ENCODE data around the gene BAK1.
"Not testable (repeated sequence)": the region's sequence is repeated elsewhere in the genome, so short reads cannot be mapped to it uniquely, and the experiment has no call there.

Gene BAK1

DNA sequence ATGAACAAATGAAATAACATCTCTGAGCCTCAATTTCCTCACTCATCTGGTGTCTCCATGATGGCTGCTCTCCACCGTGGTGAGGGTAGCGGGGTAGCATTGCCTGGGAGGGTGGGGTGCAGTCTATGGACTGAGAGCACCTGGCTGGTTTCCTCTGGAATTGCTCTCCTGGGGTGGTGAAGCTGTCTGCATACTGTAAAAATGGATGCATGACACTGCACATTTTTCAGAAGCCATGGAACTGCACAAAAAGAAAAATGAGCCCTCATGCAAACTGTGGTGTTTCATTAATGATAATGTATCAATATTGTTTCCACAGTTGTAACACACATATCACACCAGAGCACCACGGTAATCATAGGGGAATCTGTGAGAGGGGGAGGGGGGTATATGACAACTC, 28.9 kb upstream of the BAK1 start:
- no peak for DNase-seq (ENCODE audit: low read depth in 4 of 4, low spot score in 1 of 4)

DNA sequence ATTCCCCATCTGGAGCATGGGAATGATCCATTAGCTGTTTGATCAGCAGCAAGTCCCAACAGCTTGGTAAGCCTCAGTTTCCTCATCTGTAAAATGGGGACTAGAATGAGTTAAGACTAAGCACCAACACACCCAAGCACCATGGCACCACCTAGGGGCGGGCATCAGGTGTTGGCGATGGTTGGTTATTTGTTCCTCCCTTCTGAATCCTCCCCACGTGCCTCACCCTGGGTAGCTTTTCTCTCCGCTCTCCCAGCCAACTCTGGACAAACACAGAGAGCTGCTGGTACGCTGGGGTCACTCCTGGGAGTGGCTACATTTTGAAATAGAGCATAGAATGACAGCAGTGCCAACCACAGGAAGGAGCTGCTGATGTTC, 27.7 kb upstream of the BAK1 start:
- no peak for DNase-seq (ENCODE audit: low read depth in 4 of 4, low spot score in 1 of 4)

DNA sequence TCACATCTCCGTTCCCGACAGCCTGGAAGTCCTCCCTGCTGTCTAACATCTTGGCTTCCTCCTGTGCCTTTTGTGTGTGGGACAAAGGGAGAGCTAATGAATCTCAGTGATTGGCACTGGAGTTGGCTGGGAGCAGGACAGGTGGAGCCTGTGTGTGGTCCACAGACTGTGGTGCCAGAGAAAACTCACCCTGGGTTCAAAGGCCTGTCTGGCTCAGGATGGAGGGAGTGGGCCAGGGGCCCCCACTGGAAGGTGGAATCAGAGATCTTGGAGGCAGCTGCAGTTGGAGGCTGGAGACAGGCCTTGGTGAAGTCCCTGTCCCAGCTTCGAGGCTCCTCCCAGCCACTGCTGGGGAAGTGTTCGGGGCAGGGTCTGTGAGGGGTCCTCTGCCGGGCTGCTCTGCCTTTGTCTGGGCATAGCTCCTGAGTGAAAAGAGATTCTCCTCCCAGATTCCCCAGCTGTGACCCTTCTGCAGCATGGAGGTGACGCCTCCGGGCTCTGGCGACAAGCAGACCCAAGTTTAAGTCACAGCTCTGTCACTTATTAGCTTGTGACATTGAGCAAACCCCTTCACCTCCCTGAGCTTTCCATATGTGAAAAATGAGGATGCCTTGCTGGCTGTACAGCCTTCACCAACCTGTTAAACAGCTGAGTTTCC, 27.2 kb upstream of the BAK1 start:
- no peak for DNase-seq (ENCODE audit: low read depth in 4 of 4, low spot score in 1 of 4)

DNA sequence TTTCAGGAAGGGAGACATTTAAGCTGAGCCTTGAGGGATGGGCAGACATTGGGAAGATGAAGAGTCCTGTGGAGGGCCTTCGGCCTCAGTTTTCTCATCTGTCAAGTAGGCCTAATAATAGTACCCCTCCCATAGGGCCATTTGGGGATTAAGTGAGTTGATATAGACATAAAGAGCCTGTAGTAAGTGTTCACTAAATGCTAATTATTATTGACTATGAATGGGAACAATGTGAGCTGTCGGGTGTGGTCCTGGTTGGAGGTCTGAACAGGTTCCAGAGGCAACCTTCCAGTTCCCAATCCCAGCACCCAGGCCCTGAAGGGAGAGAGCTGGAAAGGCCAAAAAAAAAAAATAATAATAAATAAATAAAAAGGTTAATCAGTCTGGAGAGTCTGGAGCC, 26.6 kb upstream of the BAK1 start:
- no peak for DNase-seq (ENCODE audit: low read depth in 4 of 4, low spot score in 1 of 4)

DNA sequence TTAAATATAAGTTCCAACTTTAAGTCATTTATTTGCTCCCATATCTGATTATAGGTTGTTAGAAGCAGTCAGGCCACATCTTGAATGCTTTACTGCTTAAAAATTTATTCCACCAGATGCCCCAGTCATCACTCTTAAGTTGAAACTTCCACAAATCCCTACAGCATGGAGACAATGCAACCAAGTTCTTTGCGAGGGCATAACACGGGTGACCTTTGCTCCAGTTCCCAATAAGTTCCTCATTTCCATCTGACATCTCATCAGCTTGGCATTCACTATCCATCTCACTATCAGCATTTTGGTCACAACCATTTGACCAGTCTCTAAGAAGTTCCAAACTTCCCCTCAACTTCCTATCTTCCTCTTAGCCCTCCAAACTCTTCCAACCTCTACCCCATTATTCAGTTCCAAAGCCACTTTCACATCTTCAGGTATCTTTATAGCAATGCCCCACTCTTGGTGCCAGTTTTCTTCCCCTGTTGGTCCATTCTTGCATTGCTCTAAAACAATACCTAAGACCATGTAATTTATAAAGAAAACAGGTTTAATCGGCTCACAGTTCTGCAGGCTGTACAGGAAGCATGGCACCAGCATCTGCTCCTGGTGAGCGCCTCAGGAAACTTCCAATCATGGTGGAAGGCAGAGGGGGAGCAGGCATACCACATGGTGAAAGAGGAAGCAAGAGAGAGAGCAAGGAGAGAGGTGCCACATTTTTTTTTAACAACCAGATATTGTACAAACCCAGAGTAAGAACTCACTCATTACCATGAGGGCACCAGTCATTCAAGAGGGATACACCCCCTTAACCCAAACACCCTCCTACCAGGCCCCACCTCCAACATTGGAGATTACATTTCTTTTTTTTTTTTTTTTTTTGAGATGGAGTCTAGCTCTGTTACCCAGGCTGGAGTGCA, 25.1 kb upstream of the BAK1 start:
- DNase-seq (ENCODE audit: low read depth in 4 of 4, low spot score in 1 of 4): no peak

DNA sequence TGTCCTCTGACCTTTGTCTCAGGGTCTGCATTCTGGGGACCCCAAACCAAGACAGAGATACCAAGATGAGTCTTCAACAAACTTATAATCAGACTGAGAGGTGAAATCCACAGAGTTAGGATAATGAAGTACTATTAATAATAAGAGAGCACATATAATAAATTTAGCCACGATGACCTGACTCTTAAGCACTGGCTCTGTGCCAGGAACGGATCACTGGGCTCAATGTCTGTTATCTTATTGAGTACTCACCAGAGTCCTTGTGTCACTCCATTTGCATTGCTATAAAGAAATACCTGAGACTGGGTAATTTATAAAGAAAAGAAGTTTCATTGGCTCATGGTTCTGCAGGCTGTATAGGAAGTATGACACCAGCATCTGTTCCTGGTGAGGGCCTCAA, 22.1 kb upstream of the BAK1 start:
- no peak for DNase-seq (ENCODE audit: low read depth in 4 of 4, low spot score in 1 of 4)

DNA sequence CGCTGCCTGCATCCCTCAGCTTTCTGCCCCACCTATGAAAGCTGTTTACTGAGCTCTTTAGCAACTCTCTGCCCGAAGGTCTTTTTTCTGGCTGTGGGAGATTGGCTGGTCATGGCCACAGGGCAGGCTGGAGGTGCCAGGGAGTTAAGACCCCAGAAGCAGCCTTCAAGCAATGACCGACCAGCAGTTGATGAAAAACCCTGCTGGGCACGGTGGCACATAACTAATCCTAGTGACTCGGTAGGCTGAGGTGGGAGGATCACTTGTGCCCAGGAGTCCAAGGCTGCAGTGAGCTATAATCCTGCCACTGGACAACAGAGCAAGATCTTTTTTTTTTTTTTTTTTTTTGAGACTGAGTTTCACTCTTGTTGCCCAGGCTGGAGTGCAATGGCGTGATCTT, 20.7 kb upstream of the BAK1 start:
- DNase-seq (ENCODE audit: low read depth in 4 of 4, low spot score in 1 of 4): no peak

DNA sequence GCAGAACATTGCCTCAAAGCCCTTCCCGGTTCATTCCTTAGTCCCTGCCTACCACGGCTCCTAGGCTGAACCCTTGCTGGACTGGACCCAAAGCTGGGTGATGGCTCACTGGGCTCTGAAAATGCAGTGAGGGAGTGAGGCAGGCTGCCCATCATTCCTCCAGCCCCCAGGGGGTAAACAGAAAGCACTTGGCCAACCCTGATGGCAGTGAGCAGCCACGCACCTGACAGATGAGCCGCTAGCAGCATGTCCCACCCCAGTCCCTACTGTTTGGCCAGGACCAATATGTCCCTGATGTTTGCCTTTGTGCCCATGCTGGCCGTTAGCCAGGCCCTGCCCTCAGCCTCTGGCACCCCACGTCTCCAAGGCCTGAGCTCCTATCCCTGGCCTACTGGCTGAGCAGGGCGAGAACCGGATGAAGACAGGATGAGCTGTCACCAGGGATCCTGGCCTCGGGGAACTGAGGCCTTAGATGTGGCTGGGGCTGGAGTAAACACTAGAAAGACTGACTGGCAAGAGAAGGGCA, 19.4 kb upstream of the BAK1 start:
- DNase-seq (ENCODE audit: low read depth in 4 of 4, low spot score in 1 of 4): no peak

DNA sequence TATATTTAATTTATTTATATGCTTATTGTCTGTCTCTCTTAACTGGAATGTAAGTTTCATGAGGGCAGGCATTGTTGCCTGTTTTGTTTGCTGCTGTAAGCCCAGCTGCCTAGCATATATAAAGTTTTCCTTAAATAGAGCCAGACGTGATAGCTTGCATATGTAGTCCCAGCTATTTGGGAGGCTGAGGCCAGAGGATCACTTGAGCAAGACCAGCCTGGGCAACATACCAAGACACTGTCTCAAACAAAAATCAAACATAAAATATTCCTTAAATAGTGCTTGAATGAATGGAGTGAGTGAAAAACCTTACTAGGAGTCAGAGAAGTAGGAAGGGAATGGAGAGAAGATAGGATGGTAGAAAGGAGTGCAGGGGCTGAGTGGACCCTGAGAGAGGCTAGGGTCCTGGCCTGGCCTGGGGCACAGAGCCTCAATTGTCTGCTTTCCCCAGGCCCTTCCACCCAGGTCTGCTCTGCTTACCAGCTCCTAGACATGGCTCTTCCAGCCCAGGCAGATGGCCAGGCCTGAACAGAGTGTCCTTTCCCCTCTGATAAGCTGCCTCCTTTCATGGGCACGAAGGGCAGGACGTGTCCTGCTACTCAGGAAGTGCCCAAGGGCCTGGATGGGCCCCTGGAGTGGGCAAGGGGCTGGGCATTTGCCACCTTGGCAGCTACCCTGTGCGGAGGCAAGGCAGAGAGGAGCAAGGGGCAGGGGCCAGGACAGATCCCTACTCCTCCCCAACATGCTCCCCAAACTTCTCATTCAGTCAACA, 17.7 kb upstream of the BAK1 start:
- DNase-seq (ENCODE audit: low read depth in 4 of 4, low spot score in 1 of 4): no peak

DNA sequence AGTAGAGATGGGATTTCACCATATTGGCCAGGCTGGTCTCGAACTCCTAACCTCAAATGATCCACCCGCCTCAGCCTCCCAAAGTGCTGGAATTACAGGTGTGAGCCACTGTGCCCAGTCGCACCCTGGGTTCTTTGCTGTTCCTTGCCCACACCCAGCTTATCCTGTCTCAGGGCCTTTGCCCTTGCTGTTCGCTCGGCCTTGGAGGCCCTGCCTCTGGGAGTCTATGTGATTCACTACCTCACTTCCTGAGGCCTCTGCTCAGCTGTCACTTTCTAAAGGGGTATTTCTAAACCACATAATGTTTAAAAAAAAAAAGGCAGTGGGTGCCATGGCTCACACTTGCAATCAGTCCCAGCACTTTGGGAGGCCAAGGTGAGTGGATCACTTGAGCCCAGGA, 16.8 kb upstream of the BAK1 start:
- not testable (repeated sequence) for DNase-seq (ENCODE audit: low read depth in 4 of 4, low spot score in 1 of 4)

DNA sequence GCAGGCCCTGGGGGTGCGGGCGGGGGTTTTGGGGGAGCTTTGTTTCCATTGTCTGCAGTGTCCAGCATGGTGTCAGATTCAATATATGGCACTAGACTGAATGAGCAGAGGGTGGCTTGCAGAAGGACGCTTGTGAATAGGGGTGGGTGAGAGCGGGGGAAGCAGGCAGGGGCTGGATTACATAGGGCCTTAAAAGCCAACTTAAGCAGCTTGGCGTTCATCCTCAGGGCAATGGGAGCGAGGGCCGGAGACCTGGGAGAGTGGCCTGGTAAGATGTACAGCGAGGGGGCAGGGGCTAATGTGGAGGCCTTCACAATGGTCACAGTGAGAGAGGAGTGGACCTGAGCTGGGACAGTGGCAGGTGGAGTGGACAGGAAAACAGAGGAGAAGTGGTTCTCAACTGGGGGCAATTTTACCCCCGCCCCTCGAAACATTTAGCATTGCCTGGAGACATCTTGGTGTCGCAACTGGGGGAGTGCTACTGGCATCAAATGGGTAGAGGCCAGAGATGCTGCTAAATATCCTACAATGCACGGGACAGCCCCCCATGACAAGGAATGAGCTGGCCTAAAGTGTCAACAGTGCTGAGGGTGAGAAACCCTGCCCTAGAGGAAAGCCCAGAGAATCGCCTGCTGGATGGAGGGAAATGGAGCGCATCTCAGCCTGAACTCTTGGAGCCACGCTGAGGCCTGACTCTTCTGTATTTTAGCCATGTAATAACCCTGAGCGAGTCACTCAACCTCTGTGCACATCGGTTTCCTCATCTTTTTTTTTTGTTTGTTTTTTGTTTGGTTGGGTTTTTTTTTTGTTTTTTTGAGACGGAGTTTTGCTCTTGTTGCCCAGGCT, 15.1 kb upstream of the BAK1 start:
- no peak for DNase-seq (ENCODE audit: low read depth in 4 of 4, low spot score in 1 of 4)

DNA sequence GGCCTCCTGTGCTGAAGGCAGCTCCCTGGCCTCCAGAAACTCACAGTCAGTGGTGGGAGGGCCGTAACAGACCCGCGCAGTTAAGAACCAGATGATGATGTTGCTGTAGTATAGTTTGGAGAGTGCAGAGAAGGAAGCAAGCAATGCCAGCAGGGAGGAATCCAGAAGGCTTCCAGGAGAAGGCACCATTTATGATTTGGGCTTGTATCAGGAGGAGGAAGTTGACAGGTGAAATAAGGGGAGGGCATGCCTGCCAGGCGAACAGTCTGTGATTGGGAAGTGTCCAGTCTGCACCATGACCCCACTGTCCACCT, 13.3 kb upstream of the BAK1 start:
- DNase-seq (ENCODE audit: low read depth in 4 of 4, low spot score in 1 of 4): no peak

DNA sequence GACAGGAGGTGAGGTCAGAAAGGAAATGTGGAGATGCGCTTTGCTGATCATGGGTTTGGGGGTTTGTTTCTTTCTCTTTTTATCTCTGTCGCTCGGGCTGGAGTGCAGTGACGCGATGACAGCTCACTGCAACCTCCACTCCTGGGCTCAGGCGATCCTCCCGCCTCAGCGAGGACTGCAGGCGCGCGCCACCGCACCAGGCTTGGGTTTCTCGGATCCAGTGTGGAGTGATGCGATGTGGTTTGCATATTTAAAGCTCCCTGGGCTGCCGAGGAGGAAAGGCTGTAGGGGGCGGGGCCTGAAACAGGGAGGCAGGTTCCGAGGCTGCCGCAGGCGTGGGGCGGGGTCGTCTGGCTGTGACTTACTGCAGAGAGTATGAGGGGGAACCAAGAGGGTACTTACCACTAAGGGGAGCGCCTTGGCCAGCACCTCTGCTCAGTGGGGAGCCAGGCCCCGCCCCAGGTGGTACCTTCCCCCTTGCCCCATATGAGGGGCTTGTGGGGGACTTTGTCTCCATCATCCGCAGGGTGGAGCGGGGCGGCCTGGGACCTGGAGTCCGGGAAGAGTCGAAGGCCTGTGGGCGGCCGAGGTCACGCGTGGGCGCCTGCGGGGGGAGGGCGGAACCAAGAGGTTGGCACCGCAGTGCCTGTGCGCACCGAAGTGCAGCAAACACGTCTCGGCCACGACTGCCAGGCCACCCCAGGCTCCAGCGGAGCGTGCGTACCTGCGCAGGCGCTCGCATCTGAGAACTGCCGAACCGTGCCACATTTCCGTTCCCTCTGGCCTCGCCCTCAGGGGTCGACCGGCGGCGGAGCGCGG, 12.7 kb upstream of the BAK1 start:
- no peak for DNase-seq (ENCODE audit: low read depth in 4 of 4, low spot score in 1 of 4)

DNA sequence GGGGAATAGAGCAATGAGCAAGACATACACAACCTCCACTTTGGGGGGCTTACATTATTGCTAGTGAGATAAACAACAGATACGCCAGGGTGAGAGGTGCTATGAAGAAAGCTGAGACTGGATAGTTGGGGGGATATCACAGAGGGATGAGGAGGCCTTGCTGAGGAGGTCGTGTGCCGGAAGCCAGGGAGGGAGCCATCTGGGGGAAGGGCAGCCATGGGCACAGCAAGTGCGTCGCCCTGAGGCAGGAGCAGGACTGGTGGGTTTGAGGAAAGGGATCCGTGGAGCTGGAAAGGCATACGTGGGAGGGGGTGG, 12.2 kb upstream of the BAK1 start:
- DNase-seq (ENCODE audit: low read depth in 4 of 4, low spot score in 1 of 4): no peak

DNA sequence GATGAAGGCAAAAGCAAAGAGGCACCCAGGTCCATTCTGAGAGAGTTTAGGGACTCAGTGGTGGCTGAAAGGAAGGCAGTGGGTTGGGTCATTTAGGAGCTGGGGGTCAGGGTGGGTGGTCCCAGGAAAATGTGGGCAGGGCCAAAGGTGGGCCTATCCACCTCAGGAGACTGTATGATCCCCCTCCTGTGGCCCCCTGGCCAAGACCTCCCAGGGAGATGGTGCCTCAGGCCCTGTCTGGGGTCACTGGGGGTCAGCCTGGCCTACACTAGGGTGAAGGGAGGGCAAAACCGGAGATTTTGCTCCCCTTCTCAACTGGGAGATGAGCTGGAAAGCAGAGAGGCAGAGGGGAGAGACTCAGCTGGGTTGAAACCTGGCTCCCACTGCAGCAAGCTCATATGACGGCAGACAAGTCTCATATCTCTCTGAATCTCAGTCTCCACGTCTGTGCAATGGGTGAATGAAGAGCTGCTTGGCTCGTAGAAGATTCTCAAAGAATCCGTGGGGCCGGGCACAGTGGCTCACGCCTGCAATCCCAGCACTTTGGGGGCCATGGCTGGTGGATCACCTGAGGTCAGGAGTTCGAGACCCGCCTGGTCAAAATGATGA, 11.5 kb upstream of the BAK1 start:
- no peak for DNase-seq (ENCODE audit: low read depth in 4 of 4, low spot score in 1 of 4)

DNA sequence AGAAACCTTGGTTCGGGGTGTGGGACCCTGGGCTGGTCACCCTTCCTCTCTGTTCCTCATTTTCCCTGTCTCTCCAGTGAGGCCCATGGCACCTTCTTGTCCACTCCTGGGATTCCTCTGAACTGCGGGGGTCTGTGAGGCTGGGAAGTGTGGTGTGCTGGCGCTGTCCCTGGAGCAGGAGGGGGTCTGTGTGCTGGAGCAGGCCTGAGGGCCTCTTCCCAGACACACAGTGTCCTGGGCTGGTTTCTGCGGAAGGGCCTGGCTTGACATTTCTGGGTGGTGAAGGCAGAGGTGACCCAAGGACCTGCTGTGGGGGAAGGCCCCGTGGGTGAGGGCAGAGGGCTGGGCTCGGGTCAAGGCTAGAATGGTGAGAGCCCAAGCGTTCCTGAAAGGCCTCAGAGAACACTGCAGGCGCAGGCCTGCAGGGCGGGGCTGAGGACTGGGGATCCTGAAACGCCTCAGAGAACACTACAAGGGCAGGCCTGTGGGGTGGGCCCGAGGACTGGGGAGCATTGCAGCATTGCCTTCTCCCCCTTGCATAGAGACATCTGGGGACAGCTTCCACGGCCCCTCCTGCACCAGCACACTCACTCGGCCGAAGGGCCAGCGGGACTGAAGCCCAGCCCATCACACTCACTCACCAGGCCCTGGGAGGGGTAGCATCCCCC, 10.6 kb upstream of the BAK1 start:
- DNase-seq (ENCODE audit: low read depth in 4 of 4, low spot score in 1 of 4): no peak

DNA sequence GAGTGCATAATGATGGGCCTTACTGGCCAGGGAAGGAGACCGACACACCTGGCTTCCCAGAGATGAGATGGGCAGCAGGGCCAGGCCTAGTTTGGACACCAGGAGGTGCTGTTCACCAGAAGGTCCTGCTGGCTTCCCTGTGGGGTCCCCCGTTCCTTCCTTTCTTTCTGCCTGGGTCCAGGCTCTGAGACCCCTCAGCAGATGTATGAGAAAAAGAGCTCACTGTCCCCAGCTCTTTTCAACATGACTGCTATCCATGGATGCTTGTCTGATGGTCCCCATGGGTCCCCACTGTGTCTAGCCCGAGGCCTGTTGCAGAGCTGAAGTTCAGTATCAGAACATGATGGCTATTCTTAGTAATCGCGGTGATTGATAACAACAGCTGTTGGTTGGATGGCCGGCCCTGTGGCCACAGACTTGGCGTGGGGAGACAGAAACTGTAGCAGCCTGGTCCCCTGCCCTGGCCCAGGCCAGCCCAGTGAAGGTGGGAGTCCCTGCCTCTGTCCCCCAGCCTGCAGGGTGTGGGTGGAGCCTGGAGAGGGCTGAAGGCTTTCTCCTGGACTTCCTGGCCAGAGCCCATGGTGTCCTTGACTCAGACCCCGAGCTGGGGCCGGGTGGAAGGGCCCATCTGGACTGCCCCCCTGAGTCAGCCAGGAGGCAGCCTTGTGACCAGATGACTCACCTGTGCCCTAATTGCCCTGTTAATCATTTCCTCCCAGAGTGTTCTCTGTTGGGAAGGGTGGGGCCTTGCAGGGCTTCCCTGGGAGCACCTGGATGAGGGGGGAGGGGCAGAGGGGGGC, 9.9 kb upstream of the BAK1 start:
- no peak for DNase-seq (ENCODE audit: low read depth in 4 of 4, low spot score in 1 of 4)

DNA sequence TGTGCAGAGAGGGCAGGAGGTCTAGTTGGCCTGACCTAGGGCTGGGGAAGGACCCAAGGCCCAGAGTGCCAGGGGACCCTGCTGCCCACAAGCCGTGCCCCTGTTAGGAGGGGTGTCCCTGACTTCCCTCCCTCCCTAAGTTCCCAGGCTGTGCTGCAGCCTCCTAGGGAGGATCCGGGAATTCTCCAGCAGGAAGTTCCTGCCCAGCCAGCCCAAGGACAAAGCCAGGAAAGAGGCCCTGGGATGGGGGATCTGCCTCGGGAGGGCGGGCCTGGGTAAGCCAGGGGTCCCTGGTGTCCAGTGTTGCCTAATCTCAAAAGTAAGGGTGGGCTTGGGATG, 9.3 kb upstream of the BAK1 start:
- no peak for DNase-seq (ENCODE audit: low read depth in 4 of 4, low spot score in 1 of 4)

DNA sequence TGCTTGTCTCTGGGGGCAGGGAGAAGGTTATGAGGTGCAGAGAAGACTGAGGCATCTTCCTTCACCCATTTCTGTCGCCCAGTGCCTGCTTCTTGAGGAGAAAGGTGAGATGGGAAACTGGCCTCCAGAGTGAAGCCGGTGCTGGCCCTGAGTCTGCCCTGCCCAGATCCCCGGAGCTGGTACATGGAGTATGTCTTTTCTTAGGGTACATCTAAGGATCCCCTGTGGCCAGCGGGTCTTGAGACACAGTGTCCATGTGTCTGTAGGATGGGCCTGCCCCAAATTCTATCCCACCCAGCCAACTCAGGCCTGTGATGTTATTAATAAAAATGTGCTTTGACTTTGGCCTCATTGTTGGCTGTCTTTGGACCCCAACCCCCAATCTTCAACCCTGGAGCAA, 8.8 kb upstream of the BAK1 start:
- DNase-seq (ENCODE audit: low read depth in 4 of 4, low spot score in 1 of 4): no peak
